ENCODE measurements around the gene SNX32. TPM values are rescaled to one million over a fixed set of nuclear protein-coding genes. Genes with fewer than 3 reads are reported as not detected.
"Not testable (repeated sequence)": the region's sequence is repeated elsewhere in the genome, so short reads cannot be mapped to it uniquely, and the experiment has no call there.

Gene SNX32
- polyA plus RNA-seq, 2 of the 4 experiments (the other 2 are of a cell fraction): 0.08 TPM; not detected in 1

DNA sequence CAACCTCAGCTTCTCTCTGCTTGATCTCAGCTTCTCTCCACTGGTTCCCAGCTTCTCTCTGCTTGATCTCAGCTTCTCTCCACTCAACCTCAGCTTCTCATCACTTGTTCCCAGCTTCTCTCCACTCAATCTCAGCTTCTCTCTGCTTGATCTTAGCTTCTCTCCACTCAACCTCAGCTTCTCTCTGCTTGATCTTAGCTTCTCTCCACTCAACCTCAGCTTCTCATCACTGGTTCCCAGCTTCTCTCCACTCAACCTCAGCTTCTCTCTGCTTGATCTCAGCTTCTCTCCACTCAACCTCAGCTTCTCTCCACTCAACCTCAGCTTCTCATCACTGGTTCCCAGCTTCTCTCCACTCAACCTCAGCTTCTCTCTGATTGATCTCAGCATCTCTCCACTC, 1.5 kb upstream of the SNX32 start:
- H3K27ac ChIP-seq; H3K4me3 ChIP-seq; H3K4me2 ChIP-seq; ATAC-seq; H3K4me1 ChIP-seq; DNase-seq (ENCODE audit: low read depth in 1 of 2, low spot score in 1 of 2); FAIRE-seq; POLR2A ChIA-PET; H3K9me3 ChIP-seq: not testable (repeated sequence)
- CTCF ChIA-PET: interaction anchor here (0.9 to 3.5 kb wide), 5 partner anchors 13 to 127 kb away, joined by 3 to 18 read pairs (median 3); partner anchors contain the start of gene KAT5

DNA sequence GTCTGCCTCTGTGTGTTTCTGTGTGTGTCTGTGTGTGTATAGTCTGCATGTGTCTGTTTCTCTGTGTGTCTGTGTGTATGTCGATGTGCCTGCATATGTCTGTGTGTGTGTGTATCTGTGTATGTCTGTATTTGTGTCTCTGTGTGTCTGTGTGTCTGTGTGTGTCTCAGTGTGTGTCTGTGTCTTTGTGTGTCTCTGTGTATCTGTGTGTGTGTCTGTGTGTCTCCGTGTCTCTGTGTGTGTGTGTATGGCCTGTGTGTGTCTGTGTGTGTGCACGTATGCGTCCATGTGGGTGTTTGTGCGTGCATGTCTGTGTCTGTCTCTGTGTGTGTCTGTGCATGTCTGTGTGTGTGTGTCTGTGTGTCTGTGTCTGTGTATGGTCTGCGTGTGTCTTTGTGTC, 439 bp downstream of the SNX32 start:
- Histone ChIP-seq H3K4me3 (no peak overlapping the region), H3K4me1 (no peaks in the 10 kb centered on the region), H3K9me3 (0 out of 3 replicates have a peak, but pooled peaks cover 2% of the 10 kb centered on the region), H3K4me2 (no peak overlapping the region), H3K27ac (no peak overlapping the region)
- FAIRE-seq (no peak), ATAC-seq (no peak), DNase-seq (ENCODE audit: low read depth in 1 of 2, low spot score in 1 of 2) (no peak)
- WGBS (ENCODE audit: missing lambda C conversion rate): 65% methylated on average over 6 of the region's 6 CpGs
- ChIA-PET CTCF (interaction anchor here (3.5 kb wide), 1 partner anchor 15 kb away, joined by 18 read pairs; no protein-coding TSS in a partner anchor), POLR2A (no interaction called here)
- TF ChIP-seq, protein P1, sequence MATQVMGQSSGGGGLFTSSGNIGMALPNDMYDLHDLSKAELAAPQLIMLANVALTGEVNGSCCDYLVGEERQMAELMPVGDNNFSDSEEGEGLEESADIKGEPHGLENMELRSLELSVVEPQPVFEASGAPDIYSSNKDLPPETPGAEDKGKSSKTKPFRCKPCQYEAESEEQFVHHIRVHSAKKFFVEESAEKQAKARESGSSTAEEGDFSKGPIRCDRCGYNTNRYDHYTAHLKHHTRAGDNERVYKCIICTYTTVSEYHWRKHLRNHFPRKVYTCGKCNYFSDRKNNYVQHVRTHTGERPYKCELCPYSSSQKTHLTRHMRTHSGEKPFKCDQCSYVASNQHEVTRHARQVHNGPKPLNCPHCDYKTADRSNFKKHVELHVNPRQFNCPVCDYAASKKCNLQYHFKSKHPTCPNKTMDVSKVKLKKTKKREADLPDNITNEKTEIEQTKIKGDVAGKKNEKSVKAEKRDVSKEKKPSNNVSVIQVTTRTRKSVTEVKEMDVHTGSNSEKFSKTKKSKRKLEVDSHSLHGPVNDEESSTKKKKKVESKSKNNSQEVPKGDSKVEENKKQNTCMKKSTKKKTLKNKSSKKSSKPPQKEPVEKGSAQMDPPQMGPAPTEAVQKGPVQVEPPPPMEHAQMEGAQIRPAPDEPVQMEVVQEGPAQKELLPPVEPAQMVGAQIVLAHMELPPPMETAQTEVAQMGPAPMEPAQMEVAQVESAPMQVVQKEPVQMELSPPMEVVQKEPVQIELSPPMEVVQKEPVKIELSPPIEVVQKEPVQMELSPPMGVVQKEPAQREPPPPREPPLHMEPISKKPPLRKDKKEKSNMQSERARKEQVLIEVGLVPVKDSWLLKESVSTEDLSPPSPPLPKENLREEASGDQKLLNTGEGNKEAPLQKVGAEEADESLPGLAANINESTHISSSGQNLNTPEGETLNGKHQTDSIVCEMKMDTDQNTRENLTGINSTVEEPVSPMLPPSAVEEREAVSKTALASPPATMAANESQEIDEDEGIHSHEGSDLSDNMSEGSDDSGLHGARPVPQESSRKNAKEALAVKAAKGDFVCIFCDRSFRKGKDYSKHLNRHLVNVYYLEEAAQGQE (IDR thresholded peaks at IDR 0.05): no peak
- TF ChIP-seq FOSL2 (IDR thresholded peaks at IDR 0.05) (no peak), FOSL2 (CRISPR knock-in tag; IDR thresholded peaks at IDR 0.05) (no peak), HOXB13 (CRISPR knock-in tag; IDR thresholded peaks at IDR 0.05; ENCODE audit: low read depth) (no peak), EHF (CRISPR knock-in tag; IDR thresholded peaks at IDR 0.05) (no peak), MYC (IDR thresholded peaks at IDR 0.05; ENCODE audit: borderline replicate concordance, low read length) (no peak), HDAC2 (IDR thresholded peaks at IDR 0.05) (no peak), JUN (IDR thresholded peaks at IDR 0.05) (no peak), FOSB (CRISPR knock-in tag; IDR thresholded peaks at IDR 0.05) (no peak), EP300 (IDR thresholded peaks at IDR 0.05) (no peak), GATA3 (IDR thresholded peaks at IDR 0.05; ENCODE audit: borderline replicate concordance) (no peak), NPAS2 (CRISPR knock-in tag; IDR thresholded peaks at IDR 0.05; ENCODE audit: borderline replicate concordance) (no peak), HOXB5 (CRISPR knock-in tag; IDR thresholded peaks at IDR 0.05) (no peak)
- TF ChIP-seq, protein P2, sequence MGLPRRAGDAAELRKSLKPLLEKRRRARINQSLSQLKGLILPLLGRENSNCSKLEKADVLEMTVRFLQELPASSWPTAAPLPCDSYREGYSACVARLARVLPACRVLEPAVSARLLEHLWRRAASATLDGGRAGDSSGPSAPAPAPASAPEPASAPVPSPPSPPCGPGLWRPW (IDR thresholded peaks at IDR 0.05): no peak
- TF ChIP-seq, protein P3, sequence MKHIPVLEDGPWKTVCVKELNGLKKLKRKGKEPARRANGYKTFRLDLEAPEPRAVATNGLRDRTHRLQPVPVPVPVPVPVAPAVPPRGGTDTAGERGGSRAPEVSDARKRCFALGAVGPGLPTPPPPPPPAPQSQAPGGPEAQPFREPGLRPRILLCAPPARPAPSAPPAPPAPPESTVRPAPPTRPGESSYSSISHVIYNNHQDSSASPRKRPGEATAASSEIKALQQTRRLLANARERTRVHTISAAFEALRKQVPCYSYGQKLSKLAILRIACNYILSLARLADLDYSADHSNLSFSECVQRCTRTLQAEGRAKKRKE (CRISPR knock-in tag; IDR thresholded peaks at IDR 0.05; ENCODE audit: low read depth): no peak
- TF ChIP-seq, protein P4, sequence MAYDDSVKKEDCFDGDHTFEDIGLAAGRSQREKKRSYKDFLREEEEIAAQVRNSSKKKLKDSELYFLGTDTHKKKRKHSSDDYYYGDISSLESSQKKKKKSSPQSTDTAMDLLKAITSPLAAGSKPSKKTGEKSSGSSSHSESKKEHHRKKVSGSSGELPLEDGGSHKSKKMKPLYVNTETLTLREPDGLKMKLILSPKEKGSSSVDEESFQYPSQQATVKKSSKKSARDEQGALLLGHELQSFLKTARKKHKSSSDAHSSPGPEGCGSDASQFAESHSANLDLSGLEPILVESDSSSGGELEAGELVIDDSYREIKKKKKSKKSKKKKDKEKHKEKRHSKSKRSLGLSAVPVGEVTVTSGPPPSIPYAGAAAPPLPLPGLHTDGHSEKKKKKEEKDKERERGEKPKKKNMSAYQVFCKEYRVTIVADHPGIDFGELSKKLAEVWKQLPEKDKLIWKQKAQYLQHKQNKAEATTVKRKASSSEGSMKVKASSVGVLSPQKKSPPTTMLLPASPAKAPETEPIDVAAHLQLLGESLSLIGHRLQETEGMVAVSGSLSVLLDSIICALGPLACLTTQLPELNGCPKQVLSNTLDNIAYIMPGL (CRISPR knock-in tag; IDR thresholded peaks at IDR 0.05; ENCODE audit: borderline replicate concordance): no peak
- TF ChIP-seq, protein P5, sequence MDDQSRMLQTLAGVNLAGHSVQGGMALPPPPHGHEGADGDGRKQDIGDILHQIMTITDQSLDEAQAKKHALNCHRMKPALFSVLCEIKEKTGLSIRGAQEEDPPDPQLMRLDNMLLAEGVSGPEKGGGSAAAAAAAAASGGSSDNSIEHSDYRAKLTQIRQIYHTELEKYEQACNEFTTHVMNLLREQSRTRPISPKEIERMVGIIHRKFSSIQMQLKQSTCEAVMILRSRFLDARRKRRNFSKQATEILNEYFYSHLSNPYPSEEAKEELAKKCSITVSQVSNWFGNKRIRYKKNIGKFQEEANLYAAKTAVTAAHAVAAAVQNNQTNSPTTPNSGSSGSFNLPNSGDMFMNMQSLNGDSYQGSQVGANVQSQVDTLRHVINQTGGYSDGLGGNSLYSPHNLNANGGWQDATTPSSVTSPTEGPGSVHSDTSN (IDR thresholded peaks at IDR 0.05): no peak
- TF ChIP-seq, protein P6, sequence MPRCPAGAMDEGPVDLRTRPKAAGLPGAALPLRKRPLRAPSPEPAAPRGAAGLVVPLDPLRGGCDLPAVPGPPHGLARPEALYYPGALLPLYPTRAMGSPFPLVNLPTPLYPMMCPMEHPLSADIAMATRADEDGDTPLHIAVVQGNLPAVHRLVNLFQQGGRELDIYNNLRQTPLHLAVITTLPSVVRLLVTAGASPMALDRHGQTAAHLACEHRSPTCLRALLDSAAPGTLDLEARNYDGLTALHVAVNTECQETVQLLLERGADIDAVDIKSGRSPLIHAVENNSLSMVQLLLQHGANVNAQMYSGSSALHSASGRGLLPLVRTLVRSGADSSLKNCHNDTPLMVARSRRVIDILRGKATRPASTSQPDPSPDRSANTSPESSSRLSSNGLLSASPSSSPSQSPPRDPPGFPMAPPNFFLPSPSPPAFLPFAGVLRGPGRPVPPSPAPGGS (IDR thresholded peaks at IDR 0.05): no peak
